ENCODE measurements around the gene MASP2. TPM values are rescaled to one million over a fixed set of nuclear protein-coding genes. Genes with fewer than 3 reads are reported as not detected.

The MASP2 gene
- total RNA-seq, 1 experiment from 2014 or later = 0.25 TPM

GRCh38 chr1:11056504-11056903 lies 9.5 kb upstream of the MASP2 start:
- Histone ChIP-seq H2AFZ (ENCODE audit: low read depth, low read length, poor library complexity, severe bottlenecking) (no peak overlapping the region), H3K79me2 (ENCODE audit: insufficient read depth, low read length) (peaks cover 44% of the 10 kb centered on the region), H3K4me2 (ENCODE audit: low read length) (no peak overlapping the region), H3K9me2 (ENCODE audit: insufficient read depth) (no peaks in the 10 kb centered on the region), H3K27me3 (ENCODE audit: insufficient read depth, low read length) (no peaks in the 10 kb centered on the region), H4K20me1 (ENCODE audit: insufficient read depth) (no peaks in the 10 kb centered on the region), H3K36me3 (ENCODE audit: control insufficient read depth in 1 of 2, insufficient read depth in 2 of 2, low read length in 2 of 2) (peaks cover 2 to 25% of the 10 kb centered on the region in 2 experiments; a peak in 2 of 4 replicates), H3K4me3 (replicated peaks in 1 of 2; ENCODE audit: low read depth in 1 of 2, low read length in 2 of 2) (no peak overlapping the region), H3K9ac (ENCODE audit: low read length) (no peak overlapping the region), H3K4me1 (ENCODE audit: control insufficient read depth in 1 of 2, insufficient read depth in 2 of 2, low read length in 2 of 2) (peaks cover 6 to 21% of the 10 kb centered on the region in 2 experiments; a peak in 3 of 4 replicates), H3K27ac (ENCODE audit: low read depth, low read length) (no peak overlapping the region), H3K9me3 (ENCODE audit: control insufficient read depth in 1 of 2, insufficient read depth in 1 of 2, low read depth in 1 of 2, low read length in 2 of 2) (no peaks in the 10 kb centered on the region)
- intact Hi-C loops (cut with micrococcal nuclease) = no loop called here
- BruUV-seq (replicated peaks) = no TSS peak
- DNase-seq (ENCODE audit: low read depth, low spot score) (no peak), ATAC-seq (no peak)
- CTCF ChIA-PET = interaction anchor here (0.6 kb wide), 1 partner anchor 165 kb away, joined by 3 read pairs; no protein-coding TSS in a partner anchor
- TF ChIP-seq EZH2 (IDR thresholded peaks at IDR 0.05) (no peak), ZFX (IDR thresholded peaks at IDR 0.05) (no peak), CBX3 (IDR thresholded peaks at IDR 0.05; ENCODE audit: low read depth) (no peak)
- RAD21 ChIA-PET (ENCODE audit: low non-redundant PET in 1 of 2, low total read pairs in 2 of 2, uncharacterized antibody in 2 of 2, unreplicated experiment in 2 of 2) = no interaction called here
- POLR2A ChIA-PET = no interaction called here

- peaks cover 2 to 25% of the 10 kb centered on the region in 2 experiments; a peak in 2 of 4 replicates for H3K36me3 ChIP-seq (ENCODE audit: control insufficient read depth in 1 of 2, insufficient read depth in 2 of 2, low read length in 2 of 2)
- CTCF ChIA-PET = interaction anchor here (0.6 kb wide), 1 partner anchor 166 kb away, joined by 3 read pairs; no protein-coding TSS in a partner anchor
- DNase-seq (ENCODE audit: low read depth, low spot score) (no peak), ATAC-seq (no peak)
- no peak overlapping the region for H3K4me3 ChIP-seq (replicated peaks in 1 of 2; ENCODE audit: low read depth in 1 of 2, low read length in 2 of 2)
- no peak overlapping the region for H3K27ac ChIP-seq (ENCODE audit: low read depth, low read length)
- no peak overlapping the region for H3K4me2 ChIP-seq (ENCODE audit: low read length)
- BruUV-seq (replicated peaks) = no TSS peak
- H4K20me1 ChIP-seq (ENCODE audit: insufficient read depth) = no peaks in the 10 kb centered on the region
- H3K27me3 ChIP-seq (ENCODE audit: insufficient read depth, low read length) = no peaks in the 10 kb centered on the region
- H3K79me2 ChIP-seq (ENCODE audit: insufficient read depth, low read length) = peaks cover 40% of the 10 kb centered on the region
- H3K9ac ChIP-seq (ENCODE audit: low read length) = no peak overlapping the region
- POLR2A ChIA-PET = no interaction called here
- TF ChIP-seq POLR2AphosphoS5 (IDR thresholded peaks at IDR 0.05; ENCODE audit: low read depth, low read length) (no peak), YY1 (IDR thresholded peaks at IDR 0.05; ENCODE audit: extremely low read depth, insufficient replicate concordance, low read depth, low read length) (no peak)
- RAD21 ChIA-PET (ENCODE audit: low non-redundant PET in 1 of 2, low total read pairs in 2 of 2, uncharacterized antibody in 2 of 2, unreplicated experiment in 2 of 2) = no interaction called here
- no peak overlapping the region for H2AFZ ChIP-seq (ENCODE audit: low read depth, low read length, poor library complexity, severe bottlenecking)
- no peaks in the 10 kb centered on the region for H3K9me2 ChIP-seq (ENCODE audit: insufficient read depth)
- H3K4me1 ChIP-seq (ENCODE audit: control insufficient read depth in 1 of 2, insufficient read depth in 2 of 2, low read length in 2 of 2) = peaks cover 0 to 15% of the 10 kb centered on the region in 2 experiments; a peak in 3 of 4 replicates
- H3K9me3 ChIP-seq (ENCODE audit: control insufficient read depth in 1 of 2, insufficient read depth in 1 of 2, low read depth in 1 of 2, low read length in 2 of 2) = no peaks in the 10 kb centered on the region
- intact Hi-C loops (cut with micrococcal nuclease) = no loop called here
These were observed 8.6 kb upstream of the MASP2 start for GRCh38 chr1:11055676-11056075.
